T-cell (primary cell): ENCODE results near the gene GRXCR2. TPM values are rescaled to one million over a fixed set of nuclear protein-coding genes. Genes with fewer than 3 reads are reported as not detected.

Experiments
- ATAC-seq, 4 experiments: fragments of 200-7000 bp in 3 of 4; fragments of 150-1000 bp in 1 of 4; cut with Tn5 transposase; replicated peaks in 1 of 4; 1 replicate in 3 of 4; 2 replicates in 1 of 4; pipeline ENCODE4 v1.10.0; 2021; ENCODE audit warnings: moderate library complexity in 3 of 4, mild to moderate bottlenecking in 2 of 4, moderate number of reproducible peaks in 1 of 4
- CTCF ChIA-PET, 2 donors: fragments of 300-600 bp; sonication (Branson Sonifier 250); formaldehyde crosslinking; loops; one replicate each; lab custom pipeline; 2022; ENCODE audit warnings: antibody characterized with exemption in 2 of 2; lab: Charles Lee
- POLR2A ChIA-PET, 2 donors: fragments of 300-600 bp; sonication (Branson Sonifier 250); formaldehyde crosslinking; loops; one replicate each; lab custom pipeline; 2022; ENCODE audit warnings: antibody characterized with exemption in 2 of 2; lab: Charles Lee
- DNase-seq, 35 experiments: peaks; one replicate each; pipeline versions ENCODE4 v3.0.0 to v3.0.0-alpha.2; 2013 to 2023
- H3K27ac ChIP-seq: one replicate; pipeline ENCODE4 v1.5.1; 2013; ENCODE audit warnings: low read length
- H3K27me3 ChIP-seq, 2 experiments: replicated peaks in 1 of 2; 1 replicate in 1 of 2; 2 replicates in 1 of 2; pipeline versions ENCODE4 v1.6.1 to v1.7.0; 2013; ENCODE audit warnings: low read length in 1 of 2, mixed read lengths in 1 of 2; ENCODE audit not compliant: control insufficient read depth in 2 of 2, insufficient read depth in 2 of 2; ENCODE audit errors: extremely low read depth in 1 of 2
- H3K36me3 ChIP-seq, 2 donors: 1 replicate in 1 of 2; 2 replicates in 1 of 2; pipeline versions ENCODE4 v1.6.1 to v1.7.0; 2013; ENCODE audit warnings: low read length in 1 of 2; ENCODE audit not compliant: control insufficient read depth in 2 of 2, insufficient read depth in 1 of 2; ENCODE audit errors: extremely low read depth in 1 of 2
- H3K4me1 ChIP-seq, 2 experiments: 1 replicate in 1 of 2; 2 replicates in 1 of 2; pipeline versions ENCODE4 v1.6.1 to v1.7.0; 2013; ENCODE audit warnings: low read length in 2 of 2, mixed read lengths in 1 of 2; ENCODE audit not compliant: insufficient read depth in 2 of 2, control insufficient read depth in 1 of 2; ENCODE audit errors: extremely low read depth in 1 of 2
- H3K4me3 ChIP-seq, 2 donors: 1 replicate in 1 of 2; 2 replicates in 1 of 2; pipeline versions ENCODE4 v1.5.1 to v1.7.0; 2013; ENCODE audit warnings: mild to moderate bottlenecking in 2 of 2, low read length in 1 of 2, moderate library complexity in 1 of 2; ENCODE audit not compliant: control insufficient read depth in 1 of 2; ENCODE audit errors: extremely low read depth in 1 of 2
- H3K9me3 ChIP-seq: 2 replicates; pipeline ENCODE4 v1.7.0; 2013
- H3K27ac Mint-ChIP-seq, 2 donors: one replicate each; pipeline ENCODE4 v1.8.0; 2020 to 2021; ENCODE audit warnings: mild to moderate bottlenecking in 2 of 2, mixed read lengths in 2 of 2
- H3K27me3 Mint-ChIP-seq, 2 donors: one replicate each; pipeline ENCODE4 v1.8.0; 2021 to 2022; ENCODE audit warnings: mixed read lengths in 2 of 2
- H3K36me3 Mint-ChIP-seq: one replicate; pipeline ENCODE4 v1.8.0; 2021; ENCODE audit warnings: mixed read lengths
- H3K4me1 Mint-ChIP-seq, 3 donors: one replicate each; pipeline ENCODE4 v1.8.0; 2020 to 2022; ENCODE audit warnings: mixed read lengths in 3 of 3, mild to moderate bottlenecking in 1 of 3
- H3K4me3 Mint-ChIP-seq, 3 donors: one replicate each; pipeline ENCODE4 v1.8.0; 2020 to 2022; ENCODE audit warnings: mild to moderate bottlenecking in 3 of 3, mixed read lengths in 3 of 3, moderate library complexity in 3 of 3
- H3K9me3 Mint-ChIP-seq, 3 donors: one replicate each; pipeline ENCODE4 v1.8.0; 2020 to 2022; ENCODE audit warnings: mixed read lengths in 3 of 3
- WGBS: methylation state at CpG from one replicate; pipeline ENCODE4 v1.1.5; 2013; ENCODE audit warnings: missing lambda C conversion rate; ENCODE audit not compliant: insufficient coverage; 5-methylcytosine and 5-hydroxymethylcytosine counted together
- total RNA-seq, 35 experiments: library from RNA in 6 of 35; stranded (reverse) in 6 of 35; fragments of 120-200 nt in 1 of 35; gene quantifications; one replicate each; pipeline versions ENCODE4 v1.2.1 to v1.2.4 and lab custom pipeline; 2013 to 2026

The GRXCR2 gene
- total RNA-seq, 5 donors from 2014 or later (not counting 1 experiment from before 2014, with no cell fraction given) = not detected

DNA sequence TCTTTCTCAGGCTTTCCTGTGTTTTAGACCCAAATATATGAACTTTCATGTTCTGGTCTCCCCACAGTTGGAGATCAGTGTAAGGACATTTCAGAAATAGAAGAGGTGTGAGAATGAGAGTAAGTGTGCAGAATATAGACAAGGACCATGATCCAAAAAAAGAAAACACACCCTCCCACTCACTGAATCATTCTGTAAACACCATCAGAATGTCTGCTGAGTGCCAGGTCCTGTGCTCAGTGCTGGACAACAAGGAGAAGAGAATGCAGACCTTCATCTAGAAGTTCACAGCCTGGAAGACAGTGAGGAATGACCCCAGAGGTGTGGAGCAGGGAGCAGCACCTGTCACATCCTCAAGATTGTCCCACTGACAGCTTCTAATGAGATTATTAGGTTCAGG lies 44.5 kb upstream of the GRXCR2 start:
- H3K4me1 ChIP-seq = no peaks in the 10 kb centered on the region
- H3K27me3 ChIP-seq = peaks cover 0 to 4% of the 10 kb centered on the region in 2 experiments
- DNase-seq (no peak), ATAC-seq (no peak)
- H3K27ac ChIP-seq = no peak overlapping the region
- POLR2A ChIA-PET = no interaction called here
- Mint-ChIP-seq H3K27ac (no peak overlapping the region), H3K9me3 (peaks cover 0 to 3% (median 0%) of the 10 kb centered on the region in 3 donors), H3K27me3 (peaks cover 1 to 7% of the 10 kb centered on the region in 2 donors), H3K36me3 (no peaks in the 10 kb centered on the region), H3K4me1 (no peaks in the 10 kb centered on the region), H3K4me3 (no peak overlapping the region)
- no peaks in the 10 kb centered on the region for H3K36me3 ChIP-seq
- CTCF ChIA-PET = no interaction called here
- no peaks in the 10 kb centered on the region for H3K9me3 ChIP-seq
- no peak overlapping the region for H3K4me3 ChIP-seq

DNA sequence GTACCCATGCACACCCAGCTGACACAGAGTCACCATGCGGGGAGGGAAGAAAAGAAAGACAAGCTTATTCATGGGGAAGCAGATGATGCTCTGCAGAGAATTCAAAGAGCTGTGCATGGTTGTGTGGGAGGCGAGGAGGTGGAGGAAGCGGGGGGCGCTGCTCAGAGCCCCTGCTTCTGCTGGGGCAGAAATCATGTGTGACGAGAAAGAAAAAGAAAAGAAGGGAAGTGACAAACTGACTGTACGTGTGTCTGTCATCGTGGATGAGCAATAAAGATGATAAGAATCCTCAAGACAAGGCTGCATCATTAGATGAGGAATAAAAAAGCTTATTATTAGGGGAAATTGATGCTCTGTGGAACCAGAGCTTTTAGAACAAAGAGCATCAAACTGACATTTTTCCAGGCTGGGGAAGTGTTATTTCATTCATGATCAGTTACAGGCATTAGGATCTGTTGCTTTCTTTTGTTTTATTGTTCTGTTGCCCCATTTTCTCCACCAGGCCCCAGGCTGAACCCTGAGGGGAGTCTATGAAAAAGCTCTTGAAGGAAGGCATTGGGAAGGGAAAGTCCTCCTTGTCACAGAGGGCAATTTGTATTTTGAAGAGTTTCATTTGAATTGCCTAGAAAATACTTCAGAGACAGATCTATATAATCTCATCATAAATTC lies 43.3 kb upstream of the GRXCR2 start:
- Histone ChIP-seq H3K4me1 (no peaks in the 10 kb centered on the region), H3K4me3 (no peak overlapping the region), H3K27me3 (peaks cover 0 to 7% of the 10 kb centered on the region in 2 experiments), H3K27ac (no peak overlapping the region), H3K9me3 (no peaks in the 10 kb centered on the region), H3K36me3 (no peaks in the 10 kb centered on the region)
- ChIA-PET POLR2A (no interaction called here), CTCF (no interaction called here)
- peaks cover 0 to 4% of the 10 kb centered on the region in 2 donors for H3K27me3 Mint-ChIP-seq
- H3K27ac Mint-ChIP-seq = no peak overlapping the region
- peaks cover 0 to 3% (median 0%) of the 10 kb centered on the region in 3 donors for H3K9me3 Mint-ChIP-seq
- H3K4me3 Mint-ChIP-seq = no peak overlapping the region
- 72% methylated on average over 7 of the region's 7 CpGs for WGBS
- ATAC-seq = no peak
- DNase-seq = no peak
- H3K4me1 Mint-ChIP-seq = no peaks in the 10 kb centered on the region
- H3K36me3 Mint-ChIP-seq = no peaks in the 10 kb centered on the region

DNA sequence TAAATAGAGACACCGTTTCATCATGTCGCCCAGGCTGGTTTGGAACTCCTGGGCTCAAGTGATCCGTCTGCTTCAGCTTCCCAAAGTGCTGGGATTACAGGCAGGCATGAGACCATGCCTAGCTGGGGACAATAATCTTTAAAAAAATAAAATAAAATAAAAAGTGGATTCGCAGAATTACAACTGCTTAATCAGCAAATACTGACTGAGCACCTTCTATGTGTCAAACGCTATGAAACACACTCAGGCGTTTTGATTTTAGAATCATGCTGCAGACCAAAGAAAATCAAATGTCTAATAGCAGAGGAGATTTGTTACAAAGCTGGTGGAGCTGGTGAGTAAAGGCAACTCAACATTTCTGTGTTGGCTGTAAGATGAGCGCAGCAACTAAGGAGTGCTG lies 40.9 kb upstream of the GRXCR2 start:
- ATAC-seq (no peak), DNase-seq (no peak)
- H3K9me3 ChIP-seq = no peaks in the 10 kb centered on the region
- no peak overlapping the region for H3K4me3 ChIP-seq
- no peak overlapping the region for H3K27ac ChIP-seq
- Mint-ChIP-seq H3K9me3 (no peaks in the 10 kb centered on the region), H3K4me3 (no peak overlapping the region), H3K27me3 (peaks cover 0 to 1% of the 10 kb centered on the region in 2 donors), H3K4me1 (no peaks in the 10 kb centered on the region), H3K27ac (no peak overlapping the region), H3K36me3 (no peaks in the 10 kb centered on the region)
- peaks cover 0 to 7% of the 10 kb centered on the region in 2 experiments for H3K27me3 ChIP-seq
- WGBS = 93% methylated on average over 4 of the region's 7 CpGs
- no peaks in the 10 kb centered on the region for H3K36me3 ChIP-seq
- H3K4me1 ChIP-seq = no peaks in the 10 kb centered on the region
- POLR2A ChIA-PET = no interaction called here
- CTCF ChIA-PET = no interaction called here

DNA sequence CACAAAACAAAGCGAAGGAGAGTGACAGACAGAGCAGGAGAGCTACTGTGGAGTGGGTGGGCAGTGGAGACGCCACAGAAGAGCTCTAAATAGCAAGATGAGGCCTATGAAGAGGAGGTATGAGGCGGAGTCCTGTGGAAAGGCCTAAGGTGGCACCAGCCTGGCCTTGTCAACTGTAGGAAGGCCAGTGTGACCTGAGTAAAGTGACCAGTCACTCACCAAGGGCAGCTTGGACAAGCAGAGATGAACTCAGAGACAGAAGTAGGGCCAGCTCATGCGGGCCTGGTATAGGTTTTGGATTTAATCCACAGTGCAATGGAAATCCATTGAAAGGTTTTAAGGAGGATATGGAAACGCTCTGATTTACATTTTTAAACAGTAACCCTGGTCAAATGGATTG lies 39.8 kb upstream of the GRXCR2 start:
- no peak for ATAC-seq
- H3K4me1 ChIP-seq = no peaks in the 10 kb centered on the region
- no peak overlapping the region for H3K4me3 ChIP-seq
- ChIA-PET POLR2A (no interaction called here), CTCF (no interaction called here)
- no peaks in the 10 kb centered on the region for H3K27me3 Mint-ChIP-seq
- H3K27me3 ChIP-seq = peaks cover 0 to 7% of the 10 kb centered on the region in 2 experiments
- no peaks in the 10 kb centered on the region for H3K36me3 ChIP-seq
- DNase-seq = no peak
- H3K4me3 Mint-ChIP-seq = no peak overlapping the region
- no peaks in the 10 kb centered on the region for H3K9me3 ChIP-seq
- no peak overlapping the region for H3K27ac Mint-ChIP-seq
- no peak overlapping the region for H3K27ac ChIP-seq
- H3K36me3 Mint-ChIP-seq = no peaks in the 10 kb centered on the region
- H3K4me1 Mint-ChIP-seq = no peaks in the 10 kb centered on the region
- 90% methylated on average over 4 of the region's 5 CpGs for WGBS
- no peaks in the 10 kb centered on the region for H3K9me3 Mint-ChIP-seq

DNA sequence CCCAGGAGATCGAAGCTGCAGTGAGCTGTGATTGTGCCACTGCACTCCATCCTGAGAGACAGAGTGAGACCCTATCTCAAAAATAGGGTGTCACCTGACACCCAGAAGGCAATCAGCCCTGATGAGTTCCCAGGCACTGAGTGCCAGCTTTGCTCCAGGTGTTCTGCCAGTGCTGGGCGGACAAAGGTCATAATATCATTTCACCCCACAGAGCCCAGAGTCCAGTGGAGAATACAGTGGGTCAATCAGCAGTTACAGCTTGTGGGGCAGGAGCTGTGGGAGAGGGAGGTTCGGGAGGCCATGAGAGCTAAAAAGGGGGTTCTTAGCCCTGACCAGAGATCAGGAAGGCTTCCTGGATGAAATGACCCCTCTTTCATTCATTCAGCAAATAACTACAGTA lies 39.2 kb upstream of the GRXCR2 start:
- ChIA-PET POLR2A (no interaction called here), CTCF (no interaction called here)
- H3K36me3 Mint-ChIP-seq = no peaks in the 10 kb centered on the region
- Histone ChIP-seq H3K36me3 (no peaks in the 10 kb centered on the region), H3K4me1 (no peaks in the 10 kb centered on the region), H3K27ac (no peak overlapping the region), H3K9me3 (no peaks in the 10 kb centered on the region), H3K4me3 (no peak overlapping the region), H3K27me3 (peaks cover 0 to 7% of the 10 kb centered on the region in 2 experiments)
- H3K27me3 Mint-ChIP-seq = peaks cover 0 to under 1% of the 10 kb centered on the region in 2 donors
- H3K4me1 Mint-ChIP-seq = no peaks in the 10 kb centered on the region
- ATAC-seq = no peak
- WGBS = 88% methylated on average over 1 of the region's 3 CpGs
- DNase-seq = no peak
- no peak overlapping the region for H3K4me3 Mint-ChIP-seq
- H3K27ac Mint-ChIP-seq = no peak overlapping the region
- H3K9me3 Mint-ChIP-seq = no peaks in the 10 kb centered on the region

DNA sequence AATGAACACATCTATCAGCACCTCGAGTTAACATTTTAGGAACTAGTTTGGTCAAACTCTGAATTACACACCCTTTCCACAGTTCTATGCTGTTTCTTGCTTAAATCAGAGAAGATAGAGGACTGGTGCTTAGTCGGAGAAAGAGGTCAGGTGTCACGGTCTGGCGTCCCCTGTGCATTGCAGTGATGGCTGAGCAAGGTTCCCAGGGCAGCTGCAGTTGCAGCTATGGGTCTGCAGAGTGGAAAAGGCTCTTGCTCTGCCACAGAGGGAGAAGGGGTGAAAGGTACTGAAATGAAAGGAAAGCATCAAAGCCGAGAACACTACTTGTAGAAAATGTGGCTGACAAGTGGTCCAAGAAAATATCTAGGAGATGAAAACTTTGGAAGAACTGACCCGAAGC lies 38.4 kb upstream of the GRXCR2 start:
- no peak overlapping the region for H3K27ac ChIP-seq
- 92% methylated on average over 5 of the region's 6 CpGs for WGBS
- peaks cover 0 to 7% of the 10 kb centered on the region in 2 experiments for H3K27me3 ChIP-seq
- ChIA-PET CTCF (no interaction called here), POLR2A (no interaction called here)
- ATAC-seq (no peak), DNase-seq (no peak)
- Mint-ChIP-seq H3K4me1 (no peaks in the 10 kb centered on the region), H3K36me3 (no peaks in the 10 kb centered on the region), H3K27ac (no peak overlapping the region), H3K9me3 (no peaks in the 10 kb centered on the region), H3K4me3 (no peak overlapping the region), H3K27me3 (peaks cover 0 to 3% of the 10 kb centered on the region in 2 donors)
- H3K36me3 ChIP-seq = no peaks in the 10 kb centered on the region
- no peaks in the 10 kb centered on the region for H3K4me1 ChIP-seq
- no peaks in the 10 kb centered on the region for H3K9me3 ChIP-seq
- no peak overlapping the region for H3K4me3 ChIP-seq
